ENCODE results near the gene PPP1R12C.

PPP1R12C gene

DNA sequence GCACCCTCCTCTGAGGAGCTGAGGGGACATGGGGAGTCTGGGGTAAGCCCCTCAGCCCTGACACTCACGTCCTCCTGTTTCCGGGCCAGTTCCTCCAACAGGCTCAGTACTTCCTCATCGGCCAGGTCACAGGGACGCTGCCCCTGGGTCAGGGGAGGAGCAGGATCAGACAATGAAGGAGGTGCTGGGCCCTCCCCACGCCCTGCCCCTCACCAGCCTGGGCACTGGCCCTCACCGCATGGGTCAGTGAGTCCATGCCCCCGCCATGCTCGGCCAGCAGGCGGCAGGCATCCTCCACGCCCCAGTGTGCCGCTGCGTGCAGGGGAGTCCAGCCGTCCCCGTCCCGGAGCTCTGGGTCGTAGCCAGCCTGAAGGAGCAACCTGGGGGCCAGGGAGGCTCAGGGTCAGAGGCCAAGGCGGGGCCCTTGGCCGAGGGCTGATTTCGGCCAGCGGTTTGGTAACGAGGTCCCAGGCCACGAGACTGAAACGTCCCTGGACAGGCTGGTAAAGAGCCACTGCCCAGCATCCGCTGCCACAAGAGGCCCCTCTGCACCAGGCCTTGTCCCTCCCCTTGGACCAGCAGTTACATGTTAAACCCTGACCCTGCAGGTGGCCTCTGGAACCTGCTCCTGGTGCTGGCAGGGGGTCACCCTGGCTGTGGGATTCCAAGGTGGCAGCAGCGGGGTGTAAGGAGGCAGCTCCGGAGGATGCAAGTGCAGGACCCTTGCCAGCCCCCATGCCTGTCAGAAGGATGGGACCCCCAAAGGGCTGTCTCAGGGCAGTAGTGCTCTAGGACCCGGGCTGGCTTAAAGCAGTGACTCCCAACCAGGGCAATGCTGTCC, 18.5 kb downstream of the PPP1R12C start:
- H3K4me3 ChIP-seq (replicated peaks in 1 of 2; ENCODE audit: low read depth in 2 of 2, low read length in 2 of 2): no peak overlapping the region
- TF ChIP-seq, protein P1, sequence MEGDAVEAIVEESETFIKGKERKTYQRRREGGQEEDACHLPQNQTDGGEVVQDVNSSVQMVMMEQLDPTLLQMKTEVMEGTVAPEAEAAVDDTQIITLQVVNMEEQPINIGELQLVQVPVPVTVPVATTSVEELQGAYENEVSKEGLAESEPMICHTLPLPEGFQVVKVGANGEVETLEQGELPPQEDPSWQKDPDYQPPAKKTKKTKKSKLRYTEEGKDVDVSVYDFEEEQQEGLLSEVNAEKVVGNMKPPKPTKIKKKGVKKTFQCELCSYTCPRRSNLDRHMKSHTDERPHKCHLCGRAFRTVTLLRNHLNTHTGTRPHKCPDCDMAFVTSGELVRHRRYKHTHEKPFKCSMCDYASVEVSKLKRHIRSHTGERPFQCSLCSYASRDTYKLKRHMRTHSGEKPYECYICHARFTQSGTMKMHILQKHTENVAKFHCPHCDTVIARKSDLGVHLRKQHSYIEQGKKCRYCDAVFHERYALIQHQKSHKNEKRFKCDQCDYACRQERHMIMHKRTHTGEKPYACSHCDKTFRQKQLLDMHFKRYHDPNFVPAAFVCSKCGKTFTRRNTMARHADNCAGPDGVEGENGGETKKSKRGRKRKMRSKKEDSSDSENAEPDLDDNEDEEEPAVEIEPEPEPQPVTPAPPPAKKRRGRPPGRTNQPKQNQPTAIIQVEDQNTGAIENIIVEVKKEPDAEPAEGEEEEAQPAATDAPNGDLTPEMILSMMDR (IDR thresholded peaks at IDR 0.05; ENCODE audit: low read depth, low read length): peak; percentile 9
- no peak for DNase-seq (ENCODE audit: low read depth in 2 of 2)

DNA sequence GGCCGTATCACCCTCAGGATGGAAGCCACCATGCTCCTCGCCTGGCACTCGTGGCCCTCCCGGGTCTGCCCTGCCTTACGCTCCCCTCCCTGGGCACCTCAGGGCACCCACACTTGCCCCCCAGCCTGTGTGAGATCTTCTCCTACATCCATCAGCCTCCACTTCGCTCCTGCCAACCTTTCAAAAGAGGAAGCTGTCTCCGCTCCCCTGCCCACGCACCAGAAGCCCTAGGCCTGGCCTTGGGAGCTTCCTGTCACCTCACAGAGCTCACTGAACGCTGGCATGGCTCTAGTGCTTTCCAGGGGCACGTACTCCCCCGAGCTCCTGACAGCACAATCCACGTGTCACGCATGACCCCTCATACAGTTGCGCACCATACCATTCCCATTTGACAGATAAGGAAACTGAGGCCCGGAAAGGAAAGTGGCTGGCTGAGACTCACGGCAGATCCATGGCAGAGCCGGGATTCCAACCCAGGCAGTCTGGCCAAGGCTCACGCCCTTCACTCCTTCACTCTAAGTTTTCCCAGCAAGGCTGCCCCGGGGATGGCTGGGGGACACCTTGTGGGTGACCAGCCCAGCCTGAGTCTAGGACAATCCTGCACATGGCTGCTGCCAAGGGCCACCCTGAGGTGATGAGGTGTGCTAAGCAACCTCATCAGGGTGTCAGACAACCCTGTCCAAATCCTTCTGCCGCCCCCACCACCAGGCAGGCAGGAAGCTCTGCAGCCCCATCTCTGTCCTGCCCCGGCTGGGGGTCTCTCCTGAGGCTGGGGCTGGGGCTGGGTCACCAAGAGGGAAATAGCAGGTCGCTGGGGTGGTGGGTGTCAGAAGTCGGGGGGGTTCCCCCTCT, 19.3 kb downstream of the PPP1R12C start:
- no peak for DNase-seq (ENCODE audit: low read depth in 2 of 2)
- TF ChIP-seq, protein P1 (IDR thresholded peaks at IDR 0.05; ENCODE audit: low read depth, low read length): no peak
- no peak overlapping the region for H3K4me3 ChIP-seq (replicated peaks in 1 of 2; ENCODE audit: low read depth in 2 of 2, low read length in 2 of 2)

DNA sequence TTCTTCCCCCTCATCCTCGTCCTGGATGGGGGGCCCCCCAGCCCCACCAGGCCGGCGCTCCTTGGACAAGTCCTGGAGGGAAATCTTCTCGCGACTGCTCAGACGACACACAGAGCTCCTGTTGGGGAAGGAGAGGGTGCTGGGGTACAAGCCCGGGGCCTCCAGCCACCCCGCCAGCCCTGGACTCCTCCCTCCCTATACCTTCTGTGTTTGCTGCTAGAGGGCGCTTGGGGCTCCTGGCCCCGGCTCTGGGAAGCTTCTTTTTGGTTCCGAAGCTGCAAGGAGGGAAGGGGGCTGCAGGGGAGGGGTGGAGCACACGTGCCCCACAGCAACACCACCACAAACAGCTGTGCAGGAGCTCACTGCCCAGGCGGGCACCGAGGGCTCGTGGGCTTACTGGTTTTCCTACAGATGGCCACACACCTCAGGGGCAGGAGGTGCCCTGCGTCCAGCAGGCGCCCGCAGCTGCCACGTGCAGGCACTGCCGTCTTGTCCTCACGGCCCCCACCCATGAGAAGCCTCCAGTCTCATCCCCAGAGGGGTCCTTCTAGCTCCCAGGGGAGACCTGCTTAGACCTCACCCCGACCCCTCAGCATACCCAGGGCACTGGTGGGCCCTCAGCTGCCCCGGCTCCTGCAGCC, 21.3 kb downstream of the PPP1R12C start:
- H3K4me3 ChIP-seq (replicated peaks in 1 of 2; ENCODE audit: low read depth in 2 of 2, low read length in 2 of 2): no peak overlapping the region
- DNase-seq (ENCODE audit: low read depth in 2 of 2): no peak
- TF ChIP-seq, protein P1 (IDR thresholded peaks at IDR 0.05; ENCODE audit: low read depth, low read length): no peak

DNA sequence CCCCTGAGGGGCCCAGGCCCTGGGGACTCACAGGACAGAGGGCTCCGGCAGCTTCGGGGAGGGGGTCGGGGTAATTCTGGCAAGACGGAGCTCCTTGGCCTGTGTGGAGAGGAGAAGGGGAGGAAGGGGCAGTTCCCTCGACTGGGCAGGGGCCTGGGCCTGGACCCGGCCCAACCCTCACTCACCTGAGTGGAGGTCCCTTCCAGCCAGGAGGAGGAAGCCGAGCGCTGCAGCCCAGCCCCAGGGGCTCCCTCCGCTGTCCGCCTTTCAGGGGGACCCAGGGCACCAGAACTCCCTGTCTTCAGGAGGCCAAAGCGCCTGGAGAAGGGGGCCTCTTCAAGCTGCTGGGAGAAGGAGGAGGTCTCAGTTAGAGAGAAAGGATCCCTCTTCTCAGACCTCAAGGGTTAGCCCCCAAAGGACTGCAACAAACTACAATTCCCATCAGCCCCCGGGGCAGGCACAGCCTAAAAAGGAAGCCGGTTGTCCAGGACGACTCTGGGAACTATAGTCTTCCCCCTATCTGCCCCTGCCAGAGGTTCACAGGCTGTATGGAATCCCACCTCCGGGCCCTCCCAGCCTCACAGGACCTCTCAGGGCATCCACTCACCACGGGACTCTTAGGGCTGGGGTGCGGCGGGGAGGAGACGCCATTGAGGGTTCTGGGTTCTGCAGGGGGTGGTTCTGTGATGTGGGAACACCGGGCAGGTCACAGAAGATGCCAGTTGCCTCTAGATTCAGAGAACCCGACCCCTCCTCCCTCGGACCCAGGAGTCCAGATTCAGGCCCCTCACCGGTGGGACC, 22.0 kb downstream of the PPP1R12C start:
- TF ChIP-seq, protein P1 (IDR thresholded peaks at IDR 0.05; ENCODE audit: low read depth, low read length): no peak
- DNase-seq (ENCODE audit: low read depth in 2 of 2): no peak

DNA sequence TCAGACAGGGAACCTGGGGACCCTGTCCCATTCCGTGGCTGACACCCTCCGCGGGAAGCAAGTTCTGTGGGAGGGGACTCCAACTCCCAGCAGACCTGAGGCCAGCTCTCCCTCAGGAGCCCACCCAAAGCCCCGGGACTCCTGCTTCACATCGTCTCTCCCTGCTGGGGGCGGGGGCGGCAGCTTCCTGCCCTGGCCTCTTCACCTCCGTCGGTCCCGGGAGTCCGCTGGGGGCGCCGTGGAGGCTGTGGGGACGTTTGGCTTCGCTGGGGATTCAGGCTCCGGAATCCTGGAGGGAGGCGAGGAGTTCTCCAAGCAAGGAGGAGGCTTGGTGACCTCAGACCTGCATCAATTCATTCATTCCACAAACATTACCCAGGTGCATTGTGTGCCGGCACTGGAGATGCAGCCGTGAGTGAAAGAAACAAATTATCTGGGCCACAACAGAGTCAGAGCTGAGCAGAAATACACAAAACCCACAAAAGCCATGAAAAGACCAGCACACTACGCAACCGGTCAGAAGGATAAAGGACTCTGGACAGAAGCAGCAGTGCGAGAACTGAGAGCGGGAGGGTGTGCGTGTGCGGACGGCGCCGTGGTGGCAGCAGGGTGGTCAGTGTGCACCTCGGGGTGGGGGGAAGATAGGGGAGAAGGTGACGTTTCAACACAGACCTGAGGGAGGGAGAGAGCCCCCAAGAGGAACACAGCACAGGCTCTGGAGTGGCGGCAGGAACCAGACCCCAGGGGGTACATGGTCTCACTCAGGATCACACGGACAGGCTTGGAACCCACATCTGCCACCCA, 22.8 kb downstream of the PPP1R12C start:
- no peak overlapping the region for H3K4me3 ChIP-seq (replicated peaks in 1 of 2; ENCODE audit: low read depth in 2 of 2, low read length in 2 of 2)
- TF ChIP-seq, protein P1 (IDR thresholded peaks at IDR 0.05; ENCODE audit: low read depth, low read length): no peak
- DNase-seq (ENCODE audit: low read depth in 2 of 2): no peak

More for the DNA sequence above, 22.0 kb downstream of the PPP1R12C start:
- no peak overlapping the region for H3K4me3 ChIP-seq (replicated peaks in 1 of 2; ENCODE audit: low read depth in 2 of 2, low read length in 2 of 2)
